Measurements from ENCODE around the gene MAPK1.
"Not testable (repeated sequence)": the region's sequence is repeated elsewhere in the genome, so short reads cannot be mapped to it uniquely, and the experiment has no call there.

MAPK1 gene

GRCh38 chr22:21720191-21720859 lies 147.1 kb downstream of the MAPK1 start:
- DNase-seq: not testable (repeated sequence)

- no peak for DNase-seq
Observed at GRCh38 chr22:21719024-21719423, 148.4 kb downstream of the MAPK1 start.

DNA sequence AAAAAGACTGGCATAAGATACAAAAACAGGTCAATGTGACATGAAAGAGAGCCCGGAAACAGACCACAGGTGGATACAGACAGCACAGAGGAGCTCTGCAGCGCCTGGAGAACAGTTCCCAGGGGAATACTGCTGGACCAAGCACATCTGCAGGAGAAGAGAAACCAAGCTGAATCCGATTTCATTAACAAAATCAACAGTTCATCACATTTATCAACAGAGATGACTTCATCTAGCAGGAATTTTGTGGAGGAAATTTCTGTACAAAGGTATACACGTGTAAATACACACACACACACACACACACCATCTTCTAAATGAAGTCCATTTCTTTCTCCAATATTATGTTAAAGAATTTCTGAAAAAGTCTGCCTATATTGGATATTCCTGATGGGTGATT lies 148.9 kb downstream of the MAPK1 start:
- no peak for DNase-seq

- not testable (repeated sequence) for DNase-seq
Observed at GRCh38 chr22:21716395-21717122, 150.9 kb downstream of the MAPK1 start.

GRCh38 chr22:21714786-21715185 lies 152.7 kb downstream of the MAPK1 start:
- no peak for DNase-seq

- DNase-seq: no peak
Observed at GRCh38 chr22:21714059-21714770, 153.2 kb downstream of the MAPK1 start.

DNA sequence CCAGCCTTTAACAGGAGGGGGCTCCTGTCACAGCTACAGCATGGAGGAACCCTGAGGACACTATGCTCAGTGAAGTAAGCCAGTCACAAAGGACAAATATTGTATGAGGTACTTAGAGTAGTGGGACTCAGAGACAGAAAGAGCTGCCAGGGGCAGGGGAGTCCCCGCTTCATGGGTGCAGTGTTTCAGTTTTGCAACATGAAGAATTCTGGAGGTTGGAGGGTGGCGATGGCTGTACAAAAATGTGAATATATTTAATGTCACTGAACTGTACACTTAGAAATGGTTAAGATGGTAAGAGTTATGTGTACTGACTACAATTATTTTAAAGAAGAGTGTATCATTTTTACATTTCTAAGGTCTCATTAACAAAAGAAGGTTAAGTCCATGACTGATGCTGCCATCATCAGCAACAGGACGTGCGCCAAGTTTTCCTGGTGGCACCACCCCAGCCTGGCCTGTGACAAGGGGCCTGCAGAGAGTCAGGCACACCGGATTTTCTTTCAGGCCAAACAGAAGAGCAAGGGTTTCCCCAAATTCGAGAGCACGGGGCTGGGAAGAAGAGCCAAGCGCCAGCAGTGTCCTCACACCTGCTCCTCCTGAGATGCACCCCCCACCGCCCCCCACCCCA lies 153.9 kb downstream of the MAPK1 start:
- DNase-seq: no peak

DNA sequence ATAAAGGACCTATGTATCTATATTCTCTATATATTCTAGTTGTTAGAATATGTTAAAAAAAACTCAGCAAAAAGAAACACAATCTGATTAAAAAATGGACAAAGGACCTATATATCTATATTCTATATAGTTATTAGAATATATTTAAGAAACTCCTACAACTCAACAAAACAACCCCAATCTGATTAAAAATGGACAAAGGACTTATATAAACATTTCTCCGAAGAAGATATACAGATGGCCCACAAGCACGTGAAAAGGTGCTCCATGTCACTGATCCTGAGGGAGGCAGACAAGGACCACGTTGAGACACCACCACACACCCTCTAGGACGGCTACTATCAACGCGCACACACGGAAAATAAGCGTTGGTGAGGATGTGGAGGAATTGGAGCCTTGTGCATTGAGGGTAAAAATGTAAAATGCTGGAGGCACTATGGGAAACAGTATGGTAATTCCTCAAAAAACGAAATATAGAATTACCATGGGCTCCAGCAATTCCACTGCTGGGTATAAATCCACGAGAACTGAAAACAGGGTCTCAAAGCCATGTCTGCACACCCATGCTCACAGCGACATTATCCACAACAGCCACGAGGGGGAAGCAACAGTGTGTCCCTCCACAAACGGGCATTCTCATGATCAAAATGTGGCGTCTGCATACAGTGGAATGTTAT lies 154.6 kb downstream of the MAPK1 start:
- peak; percentile 63 to 67 for DNase-seq

- DNase-seq: no peak
Observed at GRCh38 chr22:21711851-21712250, 155.6 kb downstream of the MAPK1 start.

GRCh38 chr22:21710156-21710555 lies 157.3 kb downstream of the MAPK1 start:
- no peak for DNase-seq

GRCh38 chr22:21709688-21710087 lies 157.8 kb downstream of the MAPK1 start:
- no peak for DNase-seq

DNA sequence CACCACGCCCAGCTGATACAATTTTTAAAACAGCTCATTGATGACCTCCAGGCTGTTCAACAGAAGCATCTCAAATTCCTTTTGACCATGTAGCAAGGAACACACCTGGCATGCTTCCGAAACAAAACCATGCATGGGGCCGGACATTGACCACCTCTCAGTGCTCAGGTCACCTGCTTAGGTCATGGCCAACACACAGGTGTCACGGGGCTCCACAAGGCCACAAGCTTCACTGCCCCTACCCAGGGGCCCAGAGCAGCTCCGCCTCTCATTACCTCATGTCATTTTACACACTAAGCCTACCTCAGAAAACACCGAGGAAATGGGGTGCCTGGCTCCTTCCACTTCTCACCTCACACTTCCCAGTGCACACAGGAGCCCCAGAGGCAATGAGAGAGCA lies 158.5 kb downstream of the MAPK1 start:
- DNase-seq: no peak

DNA sequence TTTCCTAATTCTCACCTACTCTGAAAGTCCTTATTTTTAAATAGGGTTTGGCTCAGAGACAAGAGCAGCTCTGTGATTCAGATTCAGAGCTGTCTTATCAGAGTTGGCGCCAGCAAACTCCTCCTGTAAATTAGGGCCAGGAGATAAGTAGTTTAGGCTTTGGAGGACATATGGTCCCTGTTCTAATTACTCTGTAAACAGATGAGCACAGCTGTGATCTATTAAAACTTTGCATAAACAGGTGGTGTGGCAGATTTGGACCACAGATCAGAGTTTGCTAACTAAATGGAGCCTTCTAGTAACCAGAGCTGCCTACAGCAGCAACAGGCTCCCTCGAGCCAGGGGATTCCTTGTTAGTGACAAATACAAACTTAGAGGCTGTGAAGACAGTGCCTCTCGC lies 159.8 kb downstream of the MAPK1 start:
- no peak for DNase-seq
